HL-60 (cell line): ENCODE results near the gene IGF2BP3.

Experiments
- GABPA ChIP-seq: IDR thresholded peaks from 2 replicates; pipeline ENCODE4 v1.6.1; 2012; ENCODE audit warnings: low read depth
- POLR2AphosphoS5 ChIP-seq: IDR thresholded peaks from 2 replicates; pipeline ENCODE4 v1.6.1; 2012; ENCODE audit warnings: low read depth
- TF ChIP-seq, protein P1 (sequence below): IDR thresholded peaks from one replicate; pipeline ENCODE4 v1.5.1; 2011; ENCODE audit warnings: low read length, control low read depth, inconsistent platforms; ENCODE audit not compliant: insufficient read depth
- TF ChIP-seq, protein P2 (sequence below): IDR thresholded peaks from 2 replicates; pipeline ENCODE4 v1.6.1; 2012; ENCODE audit warnings: low read depth; ENCODE audit not compliant: insufficient replicate concordance

DNA sequence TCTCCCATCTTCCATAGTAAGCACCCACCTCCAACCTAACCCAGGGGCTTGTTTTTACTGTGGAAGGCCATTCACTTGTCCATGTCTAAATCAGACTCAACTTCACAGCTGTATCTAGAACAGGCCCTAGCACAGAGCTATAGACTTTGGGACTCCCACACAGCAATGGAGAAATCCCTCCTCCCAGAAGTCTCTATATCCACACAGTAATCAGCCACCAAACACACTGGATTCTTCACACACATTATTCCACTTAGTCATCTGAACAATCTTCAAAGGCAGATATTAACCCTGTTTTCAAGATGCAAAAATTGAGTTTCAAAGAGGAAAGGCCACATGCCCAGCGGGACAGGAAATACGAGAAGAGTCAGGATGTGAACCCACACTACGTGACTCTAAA, 89.3 kb downstream of the IGF2BP3 start:
- TF ChIP-seq, protein P1, sequence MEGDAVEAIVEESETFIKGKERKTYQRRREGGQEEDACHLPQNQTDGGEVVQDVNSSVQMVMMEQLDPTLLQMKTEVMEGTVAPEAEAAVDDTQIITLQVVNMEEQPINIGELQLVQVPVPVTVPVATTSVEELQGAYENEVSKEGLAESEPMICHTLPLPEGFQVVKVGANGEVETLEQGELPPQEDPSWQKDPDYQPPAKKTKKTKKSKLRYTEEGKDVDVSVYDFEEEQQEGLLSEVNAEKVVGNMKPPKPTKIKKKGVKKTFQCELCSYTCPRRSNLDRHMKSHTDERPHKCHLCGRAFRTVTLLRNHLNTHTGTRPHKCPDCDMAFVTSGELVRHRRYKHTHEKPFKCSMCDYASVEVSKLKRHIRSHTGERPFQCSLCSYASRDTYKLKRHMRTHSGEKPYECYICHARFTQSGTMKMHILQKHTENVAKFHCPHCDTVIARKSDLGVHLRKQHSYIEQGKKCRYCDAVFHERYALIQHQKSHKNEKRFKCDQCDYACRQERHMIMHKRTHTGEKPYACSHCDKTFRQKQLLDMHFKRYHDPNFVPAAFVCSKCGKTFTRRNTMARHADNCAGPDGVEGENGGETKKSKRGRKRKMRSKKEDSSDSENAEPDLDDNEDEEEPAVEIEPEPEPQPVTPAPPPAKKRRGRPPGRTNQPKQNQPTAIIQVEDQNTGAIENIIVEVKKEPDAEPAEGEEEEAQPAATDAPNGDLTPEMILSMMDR, result no peak
- TF ChIP-seq POLR2AphosphoS5 (no peak), GABPA (no peak)
- TF ChIP-seq, protein P2, sequence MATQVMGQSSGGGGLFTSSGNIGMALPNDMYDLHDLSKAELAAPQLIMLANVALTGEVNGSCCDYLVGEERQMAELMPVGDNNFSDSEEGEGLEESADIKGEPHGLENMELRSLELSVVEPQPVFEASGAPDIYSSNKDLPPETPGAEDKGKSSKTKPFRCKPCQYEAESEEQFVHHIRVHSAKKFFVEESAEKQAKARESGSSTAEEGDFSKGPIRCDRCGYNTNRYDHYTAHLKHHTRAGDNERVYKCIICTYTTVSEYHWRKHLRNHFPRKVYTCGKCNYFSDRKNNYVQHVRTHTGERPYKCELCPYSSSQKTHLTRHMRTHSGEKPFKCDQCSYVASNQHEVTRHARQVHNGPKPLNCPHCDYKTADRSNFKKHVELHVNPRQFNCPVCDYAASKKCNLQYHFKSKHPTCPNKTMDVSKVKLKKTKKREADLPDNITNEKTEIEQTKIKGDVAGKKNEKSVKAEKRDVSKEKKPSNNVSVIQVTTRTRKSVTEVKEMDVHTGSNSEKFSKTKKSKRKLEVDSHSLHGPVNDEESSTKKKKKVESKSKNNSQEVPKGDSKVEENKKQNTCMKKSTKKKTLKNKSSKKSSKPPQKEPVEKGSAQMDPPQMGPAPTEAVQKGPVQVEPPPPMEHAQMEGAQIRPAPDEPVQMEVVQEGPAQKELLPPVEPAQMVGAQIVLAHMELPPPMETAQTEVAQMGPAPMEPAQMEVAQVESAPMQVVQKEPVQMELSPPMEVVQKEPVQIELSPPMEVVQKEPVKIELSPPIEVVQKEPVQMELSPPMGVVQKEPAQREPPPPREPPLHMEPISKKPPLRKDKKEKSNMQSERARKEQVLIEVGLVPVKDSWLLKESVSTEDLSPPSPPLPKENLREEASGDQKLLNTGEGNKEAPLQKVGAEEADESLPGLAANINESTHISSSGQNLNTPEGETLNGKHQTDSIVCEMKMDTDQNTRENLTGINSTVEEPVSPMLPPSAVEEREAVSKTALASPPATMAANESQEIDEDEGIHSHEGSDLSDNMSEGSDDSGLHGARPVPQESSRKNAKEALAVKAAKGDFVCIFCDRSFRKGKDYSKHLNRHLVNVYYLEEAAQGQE, result no peak
